Skin of body (tissue), 2 donors: ENCODE data around the gene CHFR. TPM values are rescaled to one million over a fixed set of nuclear protein-coding genes. Genes with fewer than 3 reads are reported as not detected.
"Not testable (repeated sequence)": the region's sequence is repeated elsewhere in the genome, so short reads cannot be mapped to it uniquely, and the experiment has no call there.

Source experiments
- DNase-seq: peaks from one replicate; lab custom pipeline; 2025; lab: John Stamatoyannopoulos, UW
- total RNA-seq: library from RNA; depleted of rRNA; stranded (reverse); fragments of >200 nt; gene quantifications from one replicate; pipeline ENCODE4 v1.2.3, GENCODE V29; 2014

The CHFR gene
- total RNA-seq: 20.2 TPM

GRCh38 chr12:132887513-132888351 lies at the start of gene CHFR:
Gene CHFR (minus strand): TSS chr12:132887605. CDS start chr12:132887328, 277 bp downstream.
- peak; percentile 96 for DNase-seq

GRCh38 chr12:132936921-132937320 lies 49.5 kb upstream of the CHFR start:
- DNase-seq: not testable (repeated sequence)

GRCh38 chr12:132936163-132936562 lies 48.8 kb upstream of the CHFR start:
- DNase-seq: no peak

GRCh38 chr12:132926415-132926833 lies 39.0 kb upstream of the CHFR start:
- no peak for DNase-seq

- DNase-seq: no peak
Measured at GRCh38 chr12:132925597-132926414, 38.4 kb upstream of the CHFR start.

- DNase-seq: no peak
Measured at GRCh38 chr12:132924356-132924755, 37.0 kb upstream of the CHFR start.

- no peak for DNase-seq
Measured at GRCh38 chr12:132923356-132923909, 36.0 kb upstream of the CHFR start.

GRCh38 chr12:132922676-132923075 lies 35.3 kb upstream of the CHFR start:
- DNase-seq: no peak

- DNase-seq: no peak
Measured at GRCh38 chr12:132921685-132922084, 34.3 kb upstream of the CHFR start.

- no peak for DNase-seq
Measured at GRCh38 chr12:132918680-132919079, 31.3 kb upstream of the CHFR start.

- peak; percentile 42 for DNase-seq
Measured at GRCh38 chr12:132909030-132909368, 21.6 kb upstream of the CHFR start.

- DNase-seq: peak; percentile 98
Measured at GRCh38 chr12:132908145-132909029, 21.0 kb upstream of the CHFR start.

GRCh38 chr12:132907789-132908144 lies 20.4 kb upstream of the CHFR start:
- peak; percentile 49 for DNase-seq

GRCh38 chr12:132907216-132907615 lies 19.8 kb upstream of the CHFR start:
- no peak for DNase-seq

GRCh38 chr12:132904718-132905328 lies 17.4 kb upstream of the CHFR start:
- DNase-seq: peak; percentile 26

- DNase-seq: no peak
Measured at GRCh38 chr12:132899033-132899432, 11.6 kb upstream of the CHFR start.

- no peak for DNase-seq
Measured at GRCh38 chr12:132888852-132889251, 1.4 kb upstream of the CHFR start.

- no peak for DNase-seq
Measured at GRCh38 chr12:132886529-132887477, 602 bp downstream of the CHFR start.

- DNase-seq: no peak
Measured at GRCh38 chr12:132881818-132882217, 5.6 kb downstream of the CHFR start.

GRCh38 chr12:132874620-132875019 lies 12.8 kb downstream of the CHFR start:
- DNase-seq: not testable (repeated sequence)
